GM21619 (cell line): ENCODE results near the gene TCF7L2.

Experiments
- ATAC-seq: cut with Tn5 transposase; IDR thresholded peaks from one replicate; pipeline ENCODE4 v1.9.1; 2021; ENCODE audit not compliant: unreplicated experiment

Gene TCF7L2

GRCh38 chr10:112991888-112992491, 41.9 kb downstream of the TCF7L2 start:
- ATAC-seq, result no peak

- no peak for ATAC-seq
Observed at GRCh38 chr10:112996462-112996861, 46.4 kb downstream of the TCF7L2 start.

DNA sequence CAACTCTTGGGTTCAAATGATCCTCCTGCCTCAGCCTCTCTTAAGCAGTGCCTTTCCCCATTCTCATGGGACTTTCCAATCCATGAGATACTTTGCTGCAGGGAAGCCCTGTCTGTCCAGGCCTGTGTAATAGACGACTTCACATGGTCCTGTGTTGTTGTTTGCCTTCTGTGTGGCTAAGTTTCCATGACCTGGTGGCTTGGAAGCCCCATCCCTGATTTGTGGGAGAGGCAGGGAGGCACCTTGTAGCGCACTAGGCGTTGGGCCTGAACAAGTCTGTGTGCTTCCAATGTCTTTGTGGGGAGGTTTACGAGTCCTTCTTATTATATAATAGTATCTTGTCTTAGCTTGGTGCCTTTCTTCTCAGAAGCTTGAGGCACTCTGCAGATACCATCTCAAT, 49.1 kb downstream of the TCF7L2 start:
- no peak for ATAC-seq

DNA sequence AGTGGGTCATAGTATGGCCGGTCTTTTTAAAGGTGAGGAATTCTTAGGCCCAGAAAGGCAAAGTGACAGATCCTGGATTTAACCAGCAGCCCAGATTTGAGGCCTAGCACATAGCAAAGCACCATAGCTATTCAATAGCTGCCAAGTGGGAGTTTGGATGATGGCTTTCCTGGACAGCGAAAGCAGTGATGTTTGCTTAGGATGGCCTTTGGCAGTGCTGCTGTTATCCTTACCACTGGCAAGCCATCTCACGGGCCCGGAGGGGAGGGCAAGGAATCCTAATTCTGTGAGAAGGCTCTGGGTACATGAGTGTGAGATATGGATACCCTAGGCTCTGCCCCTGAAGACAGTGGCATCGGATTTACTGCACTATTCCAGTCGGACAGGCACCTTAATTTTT, 50.4 kb downstream of the TCF7L2 start:
- ATAC-seq, result no peak

GRCh38 chr10:113000876-113001598, 51.0 kb downstream of the TCF7L2 start:
- ATAC-seq, result no peak

DNA sequence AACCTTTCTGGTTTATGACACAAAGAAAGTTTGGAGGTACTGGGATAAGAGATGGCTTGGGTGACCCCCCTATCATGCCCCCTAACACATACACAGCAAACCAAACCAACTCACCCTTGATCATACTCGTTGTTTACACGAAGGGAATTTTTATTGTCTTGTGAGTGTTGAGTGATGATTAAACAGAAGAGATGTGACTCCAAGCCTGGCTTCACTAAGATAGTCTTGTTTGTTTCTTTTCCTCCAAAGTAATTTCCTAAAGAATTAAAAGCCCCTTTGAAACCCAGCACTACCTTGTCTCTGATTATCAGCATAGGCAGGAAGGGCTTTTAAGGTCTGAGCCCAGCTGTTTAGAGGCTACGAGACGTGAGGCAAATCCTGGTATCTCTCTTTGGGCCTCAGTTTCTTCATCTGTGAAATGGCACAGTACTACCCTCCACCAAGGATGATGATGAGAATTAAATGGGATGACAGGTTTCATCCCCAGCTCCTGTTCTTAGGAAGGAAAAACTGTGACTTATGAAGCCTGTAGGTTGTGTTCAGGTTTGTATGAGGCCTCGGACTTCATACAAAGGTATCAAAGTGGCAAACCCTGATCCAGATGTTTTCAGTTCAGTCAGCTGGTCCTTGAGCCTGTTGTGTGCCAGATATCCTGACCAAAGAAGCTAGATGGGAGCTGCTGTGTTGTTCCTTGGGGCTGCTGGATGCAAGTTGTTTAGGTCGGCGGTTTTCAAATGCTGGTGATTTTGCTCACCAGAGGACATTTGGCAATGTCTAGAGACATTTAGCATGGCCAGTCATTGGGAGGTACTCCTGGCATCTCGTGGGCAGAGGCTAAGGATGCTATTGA, 51.8 kb downstream of the TCF7L2 start:
- no peak for ATAC-seq

DNA sequence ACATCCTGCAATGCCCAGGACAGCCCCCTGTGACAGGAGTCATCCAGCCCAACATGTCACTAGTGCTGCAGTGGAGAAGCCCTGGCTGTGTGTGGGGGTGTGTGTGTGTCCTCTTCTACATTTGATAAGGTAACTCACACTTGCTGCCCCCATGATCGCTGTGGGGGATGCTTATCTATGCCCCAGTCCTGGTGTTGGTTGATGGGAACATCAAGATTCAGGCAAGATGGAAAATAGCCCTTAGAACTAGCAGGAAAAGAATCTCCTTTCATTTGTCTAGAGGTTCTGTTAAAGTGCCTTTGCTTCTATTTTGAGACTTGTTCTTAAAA, 52.4 kb downstream of the TCF7L2 start:
- no peak for ATAC-seq

DNA sequence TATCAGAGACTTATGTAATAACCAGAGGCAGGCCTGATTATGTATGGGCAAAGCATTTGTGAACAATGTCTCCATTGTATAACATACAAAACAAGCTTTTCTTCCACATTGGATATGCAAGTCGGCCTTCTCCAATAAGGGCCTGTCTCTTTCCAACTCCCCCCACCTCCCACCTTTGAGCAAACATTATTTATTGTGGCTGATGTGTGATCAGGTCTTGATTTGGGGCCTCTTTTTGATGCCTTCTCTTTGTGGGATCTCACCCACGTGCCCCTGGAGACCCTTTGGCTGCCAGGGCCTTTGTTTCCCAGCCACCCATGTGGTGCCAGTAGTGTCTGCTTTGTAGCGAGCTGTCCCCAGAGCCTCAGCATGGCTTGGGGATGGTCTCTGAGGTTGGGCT, 53.0 kb downstream of the TCF7L2 start:
- ATAC-seq, result no peak

DNA sequence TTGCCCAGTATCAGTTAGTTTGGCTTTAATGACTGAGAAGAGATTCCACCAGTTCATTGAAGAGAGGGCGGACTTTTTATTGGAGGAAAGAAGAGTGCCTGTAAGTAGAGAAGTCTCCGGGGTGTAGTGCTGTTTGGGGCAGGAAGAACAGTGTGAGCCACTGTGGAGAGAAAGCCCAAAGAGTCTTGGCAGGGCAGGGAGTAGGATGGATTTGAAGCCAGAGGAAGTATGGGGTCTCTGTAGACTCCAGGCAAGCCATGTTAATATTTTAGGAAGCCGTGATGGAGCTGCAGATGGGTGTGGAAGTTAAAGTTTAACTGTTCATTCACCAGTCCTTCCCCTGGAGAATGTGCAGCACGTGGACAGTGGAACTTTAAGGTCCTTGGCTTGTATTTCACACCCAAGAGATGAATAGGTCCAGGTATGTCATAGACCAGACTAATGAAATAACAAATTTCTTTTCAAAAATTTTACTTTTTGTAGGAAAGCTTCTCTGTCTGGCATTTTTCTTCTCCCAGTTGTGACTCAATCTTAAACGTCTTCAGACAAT, 54.1 kb downstream of the TCF7L2 start:
- ATAC-seq, result no peak

DNA sequence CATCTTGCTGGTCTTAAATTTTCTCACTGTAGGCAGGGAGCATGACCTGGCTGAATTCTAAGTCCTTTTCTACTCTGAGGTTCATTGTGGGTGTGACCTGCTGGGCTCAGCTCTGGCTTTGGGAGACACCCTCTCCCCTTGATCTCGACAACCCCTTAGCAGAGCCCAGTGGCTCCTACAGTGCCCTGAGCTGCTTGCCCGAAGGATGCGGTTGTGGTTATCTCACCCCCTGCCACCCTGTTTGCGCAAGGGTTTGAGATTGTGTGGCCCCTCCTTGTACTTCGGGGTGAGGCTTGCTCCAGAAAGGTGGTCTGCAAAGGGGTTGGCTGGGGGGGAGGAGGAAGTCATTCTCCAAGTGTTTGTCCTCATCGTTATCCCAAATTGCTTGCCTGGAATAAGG, 55.3 kb downstream of the TCF7L2 start:
- ATAC-seq, result no peak

DNA sequence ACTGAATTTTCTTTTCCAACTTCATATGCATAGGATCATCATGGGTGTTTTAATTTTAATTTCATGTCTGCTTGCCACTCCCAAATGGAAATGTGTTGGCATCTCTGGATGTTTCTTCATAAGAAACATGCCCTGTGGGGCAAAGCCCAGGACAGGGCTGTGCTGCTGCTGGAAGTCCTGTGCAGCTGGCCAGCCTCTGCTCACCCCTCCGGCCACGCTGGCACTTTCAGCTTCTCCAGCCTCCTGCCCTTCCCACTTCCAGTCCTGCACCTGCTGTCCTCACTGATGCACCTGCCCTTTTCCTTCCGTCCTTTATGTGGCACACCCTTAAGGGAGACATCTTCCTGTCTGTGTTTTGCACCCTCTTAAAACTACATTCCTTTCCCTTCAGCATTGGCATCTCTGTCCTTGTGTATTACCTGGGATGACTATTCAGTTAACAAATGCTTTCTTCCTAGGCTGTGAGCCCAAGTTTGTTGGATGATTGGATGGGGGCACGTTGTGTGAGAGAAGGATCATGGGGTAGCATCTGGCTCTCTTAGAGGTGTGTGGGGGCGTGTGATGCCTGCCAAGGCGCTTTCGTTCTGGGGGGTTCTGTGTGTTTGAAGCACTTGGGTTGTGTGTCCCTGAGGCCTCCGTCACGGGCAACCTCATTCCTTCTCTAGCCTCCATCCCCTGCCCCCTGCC, 56.8 kb downstream of the TCF7L2 start:
- no peak for ATAC-seq

- no peak for ATAC-seq
Observed at GRCh38 chr10:113007343-113007771, 57.3 kb downstream of the TCF7L2 start.

GRCh38 chr10:113007821-113008220, 57.8 kb downstream of the TCF7L2 start:
- no peak for ATAC-seq

- no peak for ATAC-seq
Observed at GRCh38 chr10:113011592-113012374, 61.7 kb downstream of the TCF7L2 start.

- no peak for ATAC-seq
Observed at GRCh38 chr10:113015201-113015600, 65.2 kb downstream of the TCF7L2 start.

- ATAC-seq, result no peak
Observed at GRCh38 chr10:113017376-113017775, 67.3 kb downstream of the TCF7L2 start.

GRCh38 chr10:113018034-113018433, 68.0 kb downstream of the TCF7L2 start:
- ATAC-seq, result no peak

DNA sequence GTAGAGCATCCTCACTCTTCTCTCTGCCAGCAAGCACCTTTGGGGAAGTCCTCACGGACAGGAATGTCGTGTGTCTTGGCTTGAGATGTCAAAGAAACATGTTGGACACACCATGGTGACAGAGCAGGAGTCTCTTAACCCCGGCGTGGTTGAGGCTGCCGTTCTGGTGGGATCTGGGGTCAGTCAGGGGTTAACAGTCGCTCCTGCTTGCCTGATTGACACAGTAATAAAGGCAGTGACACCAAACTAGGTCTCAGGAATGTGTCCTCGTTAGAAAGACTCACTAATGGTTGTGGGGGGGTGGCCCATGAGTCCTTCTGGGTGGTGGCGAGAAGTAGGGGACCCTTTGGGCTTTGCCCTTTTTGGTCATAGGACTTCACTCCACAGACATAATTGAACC, 69.0 kb downstream of the TCF7L2 start:
- no peak for ATAC-seq

- no peak for ATAC-seq
Observed at GRCh38 chr10:113019692-113020474, 69.8 kb downstream of the TCF7L2 start.

- no peak for ATAC-seq
Observed at GRCh38 chr10:113020475-113020753, 70.4 kb downstream of the TCF7L2 start.
